Calu3 (cell line): ENCODE measurements around the gene UVRAG. TPM values are rescaled to one million over a fixed set of nuclear protein-coding genes. Genes with fewer than 3 reads are reported as not detected.

Experiments
- BruUV-seq: library from RNA; stranded (reverse); fragments of 400-500 nt; replicated peaks from 2 replicates; lab custom pipeline; 2021; lab: Mats Ljungman, UMichigan
- CTCF ChIA-PET: fragments of 300-600 bp; sonication (Branson Sonifier 250); formaldehyde crosslinking; loops from one replicate; lab custom pipeline; 2022; ENCODE audit warnings: antibody characterized with exemption; lab: Charles Lee
- DNase-seq: peaks from one replicate; pipeline ENCODE4 v3.0.0; 2022
- H3K27ac Mint-ChIP-seq: one replicate; pipeline ENCODE4 v1.8.0; 2022; ENCODE audit warnings: mixed read lengths; ENCODE audit not compliant: unreplicated experiment
- H3K27me3 Mint-ChIP-seq: one replicate; pipeline ENCODE4 v1.8.0; 2022; ENCODE audit warnings: mixed read lengths; ENCODE audit not compliant: unreplicated experiment
- H3K36me3 Mint-ChIP-seq: one replicate; pipeline ENCODE4 v1.8.0; 2022; ENCODE audit warnings: mild to moderate bottlenecking, moderate library complexity, mixed read lengths; ENCODE audit not compliant: insufficient read depth, unreplicated experiment
- H3K4me1 Mint-ChIP-seq: one replicate; pipeline ENCODE4 v1.8.0; 2022; ENCODE audit warnings: mild to moderate bottlenecking, low read depth, mixed read lengths; ENCODE audit not compliant: unreplicated experiment
- H3K4me3 Mint-ChIP-seq: one replicate; pipeline ENCODE4 v1.8.0; 2022; ENCODE audit warnings: mild to moderate bottlenecking, low read depth, moderate library complexity, mixed read lengths; ENCODE audit not compliant: unreplicated experiment
- H3K9me3 Mint-ChIP-seq: one replicate; pipeline ENCODE4 v1.8.0; 2022; ENCODE audit warnings: low read depth, mixed read lengths; ENCODE audit not compliant: unreplicated experiment
- intact Hi-C: fragments of 100-400 bp; cut with micrococcal nuclease; formaldehyde crosslinking; loops from one replicate; pipeline ENCODE4 v1.10.0; 2022; ENCODE audit not compliant: unreplicated experiment
- total RNA-seq: library from RNA; stranded (reverse); gene quantifications from 2 replicates; pipeline ENCODE4 v1.2.3, GENCODE V29; 2022
- TF ChIP-seq, protein P1 (sequence below): fragments of 200-600 bp; IDR thresholded peaks from one replicate; pipeline ENCODE4 v1.8.0; 2022; ENCODE audit warnings: antibody characterized with exemption; ENCODE audit not compliant: unreplicated experiment

UVRAG gene
- total RNA-seq, 1 experiment from 2014 or later, result 18.5 TPM

- BruUV-seq, result no TSS peak
- CTCF ChIA-PET, result no interaction called here
- H3K4me1 Mint-ChIP-seq, result peaks cover 10% of the 10 kb centered on the region
- H3K36me3 Mint-ChIP-seq, result no peaks in the 10 kb centered on the region
- peaks cover 3% of the 10 kb centered on the region for H3K9me3 Mint-ChIP-seq
- H3K27me3 Mint-ChIP-seq, result no peaks in the 10 kb centered on the region
- DNase-seq, result no peak
- intact Hi-C loops, result no loop called here
- no peak overlapping the region for H3K4me3 Mint-ChIP-seq
- no peak overlapping the region for H3K27ac Mint-ChIP-seq
- TF ChIP-seq, protein P1, sequence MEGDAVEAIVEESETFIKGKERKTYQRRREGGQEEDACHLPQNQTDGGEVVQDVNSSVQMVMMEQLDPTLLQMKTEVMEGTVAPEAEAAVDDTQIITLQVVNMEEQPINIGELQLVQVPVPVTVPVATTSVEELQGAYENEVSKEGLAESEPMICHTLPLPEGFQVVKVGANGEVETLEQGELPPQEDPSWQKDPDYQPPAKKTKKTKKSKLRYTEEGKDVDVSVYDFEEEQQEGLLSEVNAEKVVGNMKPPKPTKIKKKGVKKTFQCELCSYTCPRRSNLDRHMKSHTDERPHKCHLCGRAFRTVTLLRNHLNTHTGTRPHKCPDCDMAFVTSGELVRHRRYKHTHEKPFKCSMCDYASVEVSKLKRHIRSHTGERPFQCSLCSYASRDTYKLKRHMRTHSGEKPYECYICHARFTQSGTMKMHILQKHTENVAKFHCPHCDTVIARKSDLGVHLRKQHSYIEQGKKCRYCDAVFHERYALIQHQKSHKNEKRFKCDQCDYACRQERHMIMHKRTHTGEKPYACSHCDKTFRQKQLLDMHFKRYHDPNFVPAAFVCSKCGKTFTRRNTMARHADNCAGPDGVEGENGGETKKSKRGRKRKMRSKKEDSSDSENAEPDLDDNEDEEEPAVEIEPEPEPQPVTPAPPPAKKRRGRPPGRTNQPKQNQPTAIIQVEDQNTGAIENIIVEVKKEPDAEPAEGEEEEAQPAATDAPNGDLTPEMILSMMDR, result no peak
These were observed 190.7 kb downstream of the UVRAG start for GRCh38 chr11:76005756-76006155.

DNA sequence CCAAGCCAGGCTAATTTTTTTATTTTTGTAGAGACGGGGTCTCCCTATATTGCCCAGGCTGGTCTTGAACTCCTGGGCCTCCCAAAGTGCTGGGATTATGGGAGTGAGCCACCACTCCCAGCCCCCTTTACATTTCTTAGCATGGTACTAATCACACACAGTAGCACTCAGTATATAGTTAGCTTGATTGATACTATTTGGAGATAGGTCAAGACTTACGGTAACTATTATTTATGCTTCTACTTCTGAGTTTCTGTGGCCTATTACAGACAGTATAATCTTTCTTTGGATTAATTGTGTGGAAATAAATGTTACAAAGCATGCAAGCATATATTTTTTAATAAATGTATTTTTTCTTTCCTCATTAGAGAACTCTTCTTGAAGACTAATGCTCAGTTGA is 192.2 kb downstream of the UVRAG start:
- BruUV-seq, result no TSS peak
- Mint-ChIP-seq H3K27ac (no peak overlapping the region), H3K36me3 (no peaks in the 10 kb centered on the region), H3K27me3 (no peaks in the 10 kb centered on the region), H3K4me1 (peaks cover 13% of the 10 kb centered on the region), H3K4me3 (no peak overlapping the region), H3K9me3 (no peaks in the 10 kb centered on the region)
- TF ChIP-seq, protein P1, result no peak
- DNase-seq, result no peak
- CTCF ChIA-PET, result no interaction called here
- intact Hi-C loops, result no loop called here

DNA sequence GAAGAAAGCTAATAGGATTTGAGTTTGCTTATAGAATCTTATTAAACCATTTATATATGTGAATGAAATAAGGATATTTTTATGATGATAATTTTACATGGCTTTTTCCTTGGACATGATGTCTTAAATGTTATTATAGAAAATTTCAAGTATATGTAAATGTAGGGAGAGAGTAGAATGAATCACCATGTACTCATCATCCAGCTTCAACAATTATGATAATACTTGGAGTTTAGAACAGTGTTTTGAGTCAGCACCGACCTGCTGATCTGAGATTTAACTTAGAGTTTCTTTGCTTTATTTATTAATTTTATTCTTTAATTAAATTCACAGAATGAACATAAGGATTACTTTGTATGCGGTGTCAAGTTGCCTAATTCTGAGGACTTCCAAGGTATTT is 193.5 kb downstream of the UVRAG start:
- no peaks in the 10 kb centered on the region for H3K27me3 Mint-ChIP-seq
- H3K36me3 Mint-ChIP-seq, result no peaks in the 10 kb centered on the region
- CTCF ChIA-PET, result no interaction called here
- H3K9me3 Mint-ChIP-seq, result no peaks in the 10 kb centered on the region
- no peak overlapping the region for H3K4me3 Mint-ChIP-seq
- DNase-seq, result no peak
- TF ChIP-seq, protein P1, result no peak
- BruUV-seq, result no TSS peak
- intact Hi-C loops, result no loop called here
- peaks cover 13% of the 10 kb centered on the region for H3K4me1 Mint-ChIP-seq
- H3K27ac Mint-ChIP-seq, result no peak overlapping the region

- no peak overlapping the region for H3K27ac Mint-ChIP-seq
- no peaks in the 10 kb centered on the region for H3K36me3 Mint-ChIP-seq
- TF ChIP-seq, protein P1, result no peak
- intact Hi-C loops, result no loop called here
- no TSS peak for BruUV-seq
- CTCF ChIA-PET, result no interaction called here
- H3K27me3 Mint-ChIP-seq, result no peaks in the 10 kb centered on the region
- H3K4me1 Mint-ChIP-seq, result peaks cover 13% of the 10 kb centered on the region
- DNase-seq, result no peak
- H3K4me3 Mint-ChIP-seq, result no peak overlapping the region
- H3K9me3 Mint-ChIP-seq, result no peaks in the 10 kb centered on the region
These were observed 195.0 kb downstream of the UVRAG start for GRCh38 chr11:76010051-76010450.
